K562 (cell line): ENCODE data around the gene CACNA2D2. TPM values are rescaled to one million over a fixed set of nuclear protein-coding genes. Genes with fewer than 3 reads are reported as not detected.

Experiments used
- CREM ChIP-seq: IDR thresholded peaks from 2 replicates; pipeline ENCODE4 v1.6.1; 2014; ENCODE audit warnings: antibody characterized with exemption, low read depth
- MYC ChIP-seq, 2 experiments: fragments of 250-450 bp in 1 of 2; sonication (Bioruptor Pico) in 1 of 2; IDR thresholded peaks; 2 replicates each; pipeline versions ENCODE4 v1.5.1 to v1.6.1; 2012 to 2021; ENCODE audit warnings: low read depth in 2 of 2, borderline replicate concordance in 1 of 2, improper control_type of control experiment in 1 of 2, low read length in 1 of 2, mild to moderate bottlenecking in 1 of 2, moderate library complexity in 1 of 2
- PCBP1 ChIP-seq: fragments of 200-400 bp; formaldehyde crosslinking; IDR thresholded peaks from 2 replicates; pipeline ENCODE4 v1.6.1; 2018; ENCODE audit warnings: mild to moderate bottlenecking, low read depth, low read length; ENCODE audit not compliant: poor library complexity, severe bottlenecking
- RBM25 ChIP-seq: fragments of 200-400 bp; formaldehyde crosslinking; IDR thresholded peaks from 2 replicates; pipeline ENCODE4 v1.6.1; 2018; ENCODE audit warnings: low read length, low read depth, moderate library complexity; ENCODE audit not compliant: severe bottlenecking
- TCF3 ChIP-seq: sonication (generic); formaldehyde crosslinking; IDR thresholded peaks from 2 replicates; pipeline ENCODE4 v1.4.0; 2020; ENCODE audit warnings: mild to moderate bottlenecking, missing genetic modification reagents
- WHSC1 ChIP-seq: IDR thresholded peaks from one replicate; pipeline ENCODE4 v1.6.1; 2012; ENCODE audit warnings: low read length, control low read depth, inconsistent platforms
- ZNF41 ChIP-seq: fragments of 250-450 bp; sonication (Bioruptor Pico); conservative IDR thresholded peaks from 2 replicates; pipeline ENCODE4 v1.4.0; 2020; ENCODE audit warnings: mild to moderate bottlenecking
- polyA plus RNA-seq, 8 experiments: library from polyadenylated mRNA; depleted of rRNA in 4 of 8; stranded (reverse) in 5 of 8; unstranded in 3 of 8; fragments of >200 nt; fragmentation: Nextera tagmentation in 2 of 8; fragmentation: Illumina TruSeq in 1 of 8; extraction: Ambion mirVana in 2 of 8; extraction: Trizol in 1 of 8; gene quantifications; 2 replicates each; pipeline versions ENCODE4 v1.2.1 to v1.2.3, GENCODE V29; 2011 to 2014; ENCODE audit warnings: inconsistent platforms in 1 of 8, missing spikeins in 1 of 8
- total RNA-seq, 7 experiments: library from RNA; depleted of rRNA in 6 of 7; stranded (reverse); fragments of >200 nt in 6 of 7; fragmentation: Illumina TruSeq in 2 of 7; extraction: Trizol in 2 of 7; gene quantifications; 2 replicates each; pipeline versions ENCODE4 v1.2.1 to v1.2.3, GENCODE V29; 2011 to 2021; ENCODE audit warnings: low replicate concordance in 1 of 7
- TF ChIP-seq, protein P1 (sequence below): fragments of 450-650 bp; IDR thresholded peaks from 2 replicates; pipeline ENCODE4 v1.6.1; 2016; ENCODE audit warnings: mild to moderate bottlenecking, moderate library complexity
- TF ChIP-seq, protein P2 (sequence below): sonication (generic); formaldehyde crosslinking; IDR thresholded peaks from 2 replicates; pipeline ENCODE4 v1.8.1; 2023; ENCODE audit warnings: mild to moderate bottlenecking, missing genetic modification reagents
- TF ChIP-seq, protein P3 (sequence below): fragments of 250-450 bp; sonication (Bioruptor Pico); IDR thresholded peaks from 2 replicates; pipeline ENCODE4 v1.9.0; 2021; ENCODE audit warnings: mild to moderate bottlenecking, inconsistent platforms

The CACNA2D2 gene
- total and polyA plus RNA-seq, 9 of the 15 experiments (the other 6 are each of a cell fraction or from before 2014, with no cell fraction given): 0.11 to 0.58 (median 0.36) TPM; not detected in 2

DNA sequence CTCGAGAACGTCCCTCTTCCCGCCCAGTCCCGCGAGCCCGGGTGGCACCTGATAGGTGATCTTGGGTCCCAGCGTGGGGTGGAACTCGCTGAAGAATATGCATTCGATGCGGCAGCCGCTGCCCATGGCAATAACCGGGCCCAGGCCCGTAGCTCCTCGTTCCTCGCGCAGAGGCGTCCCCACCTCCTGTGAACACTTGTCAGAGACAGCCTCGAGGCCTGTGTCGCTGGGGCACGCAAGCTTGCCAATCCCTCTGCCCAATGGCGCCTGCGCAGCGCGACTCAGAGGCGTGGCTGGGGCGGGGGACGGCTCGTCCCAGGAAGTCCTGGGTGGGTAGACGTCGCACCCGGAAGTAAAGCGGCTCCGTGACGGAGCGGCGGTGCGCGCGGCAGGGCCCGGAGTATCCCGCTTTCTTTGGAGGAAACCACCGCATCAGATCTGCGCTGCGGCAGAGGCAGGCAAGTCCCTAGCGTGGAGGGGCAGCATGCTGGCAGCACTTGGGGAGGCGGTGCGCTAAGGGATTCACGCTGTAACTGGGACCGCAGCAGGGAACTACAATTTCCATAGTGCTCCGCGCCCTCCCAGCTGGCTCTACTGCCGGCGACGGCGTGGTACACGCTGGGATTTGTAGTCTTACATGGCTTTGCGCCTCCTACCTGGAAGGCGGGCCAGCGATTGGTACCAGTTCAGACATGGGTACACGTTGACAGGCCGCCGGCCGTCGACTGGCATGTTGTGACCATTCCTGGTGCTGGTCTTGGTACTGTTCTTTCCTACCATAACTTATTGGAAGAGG lies 152.7 kb downstream of the CACNA2D2 start, which contains the start of the genes CYB561D2 and NPRL2 (continued):
- TF ChIP-seq, protein P1, sequence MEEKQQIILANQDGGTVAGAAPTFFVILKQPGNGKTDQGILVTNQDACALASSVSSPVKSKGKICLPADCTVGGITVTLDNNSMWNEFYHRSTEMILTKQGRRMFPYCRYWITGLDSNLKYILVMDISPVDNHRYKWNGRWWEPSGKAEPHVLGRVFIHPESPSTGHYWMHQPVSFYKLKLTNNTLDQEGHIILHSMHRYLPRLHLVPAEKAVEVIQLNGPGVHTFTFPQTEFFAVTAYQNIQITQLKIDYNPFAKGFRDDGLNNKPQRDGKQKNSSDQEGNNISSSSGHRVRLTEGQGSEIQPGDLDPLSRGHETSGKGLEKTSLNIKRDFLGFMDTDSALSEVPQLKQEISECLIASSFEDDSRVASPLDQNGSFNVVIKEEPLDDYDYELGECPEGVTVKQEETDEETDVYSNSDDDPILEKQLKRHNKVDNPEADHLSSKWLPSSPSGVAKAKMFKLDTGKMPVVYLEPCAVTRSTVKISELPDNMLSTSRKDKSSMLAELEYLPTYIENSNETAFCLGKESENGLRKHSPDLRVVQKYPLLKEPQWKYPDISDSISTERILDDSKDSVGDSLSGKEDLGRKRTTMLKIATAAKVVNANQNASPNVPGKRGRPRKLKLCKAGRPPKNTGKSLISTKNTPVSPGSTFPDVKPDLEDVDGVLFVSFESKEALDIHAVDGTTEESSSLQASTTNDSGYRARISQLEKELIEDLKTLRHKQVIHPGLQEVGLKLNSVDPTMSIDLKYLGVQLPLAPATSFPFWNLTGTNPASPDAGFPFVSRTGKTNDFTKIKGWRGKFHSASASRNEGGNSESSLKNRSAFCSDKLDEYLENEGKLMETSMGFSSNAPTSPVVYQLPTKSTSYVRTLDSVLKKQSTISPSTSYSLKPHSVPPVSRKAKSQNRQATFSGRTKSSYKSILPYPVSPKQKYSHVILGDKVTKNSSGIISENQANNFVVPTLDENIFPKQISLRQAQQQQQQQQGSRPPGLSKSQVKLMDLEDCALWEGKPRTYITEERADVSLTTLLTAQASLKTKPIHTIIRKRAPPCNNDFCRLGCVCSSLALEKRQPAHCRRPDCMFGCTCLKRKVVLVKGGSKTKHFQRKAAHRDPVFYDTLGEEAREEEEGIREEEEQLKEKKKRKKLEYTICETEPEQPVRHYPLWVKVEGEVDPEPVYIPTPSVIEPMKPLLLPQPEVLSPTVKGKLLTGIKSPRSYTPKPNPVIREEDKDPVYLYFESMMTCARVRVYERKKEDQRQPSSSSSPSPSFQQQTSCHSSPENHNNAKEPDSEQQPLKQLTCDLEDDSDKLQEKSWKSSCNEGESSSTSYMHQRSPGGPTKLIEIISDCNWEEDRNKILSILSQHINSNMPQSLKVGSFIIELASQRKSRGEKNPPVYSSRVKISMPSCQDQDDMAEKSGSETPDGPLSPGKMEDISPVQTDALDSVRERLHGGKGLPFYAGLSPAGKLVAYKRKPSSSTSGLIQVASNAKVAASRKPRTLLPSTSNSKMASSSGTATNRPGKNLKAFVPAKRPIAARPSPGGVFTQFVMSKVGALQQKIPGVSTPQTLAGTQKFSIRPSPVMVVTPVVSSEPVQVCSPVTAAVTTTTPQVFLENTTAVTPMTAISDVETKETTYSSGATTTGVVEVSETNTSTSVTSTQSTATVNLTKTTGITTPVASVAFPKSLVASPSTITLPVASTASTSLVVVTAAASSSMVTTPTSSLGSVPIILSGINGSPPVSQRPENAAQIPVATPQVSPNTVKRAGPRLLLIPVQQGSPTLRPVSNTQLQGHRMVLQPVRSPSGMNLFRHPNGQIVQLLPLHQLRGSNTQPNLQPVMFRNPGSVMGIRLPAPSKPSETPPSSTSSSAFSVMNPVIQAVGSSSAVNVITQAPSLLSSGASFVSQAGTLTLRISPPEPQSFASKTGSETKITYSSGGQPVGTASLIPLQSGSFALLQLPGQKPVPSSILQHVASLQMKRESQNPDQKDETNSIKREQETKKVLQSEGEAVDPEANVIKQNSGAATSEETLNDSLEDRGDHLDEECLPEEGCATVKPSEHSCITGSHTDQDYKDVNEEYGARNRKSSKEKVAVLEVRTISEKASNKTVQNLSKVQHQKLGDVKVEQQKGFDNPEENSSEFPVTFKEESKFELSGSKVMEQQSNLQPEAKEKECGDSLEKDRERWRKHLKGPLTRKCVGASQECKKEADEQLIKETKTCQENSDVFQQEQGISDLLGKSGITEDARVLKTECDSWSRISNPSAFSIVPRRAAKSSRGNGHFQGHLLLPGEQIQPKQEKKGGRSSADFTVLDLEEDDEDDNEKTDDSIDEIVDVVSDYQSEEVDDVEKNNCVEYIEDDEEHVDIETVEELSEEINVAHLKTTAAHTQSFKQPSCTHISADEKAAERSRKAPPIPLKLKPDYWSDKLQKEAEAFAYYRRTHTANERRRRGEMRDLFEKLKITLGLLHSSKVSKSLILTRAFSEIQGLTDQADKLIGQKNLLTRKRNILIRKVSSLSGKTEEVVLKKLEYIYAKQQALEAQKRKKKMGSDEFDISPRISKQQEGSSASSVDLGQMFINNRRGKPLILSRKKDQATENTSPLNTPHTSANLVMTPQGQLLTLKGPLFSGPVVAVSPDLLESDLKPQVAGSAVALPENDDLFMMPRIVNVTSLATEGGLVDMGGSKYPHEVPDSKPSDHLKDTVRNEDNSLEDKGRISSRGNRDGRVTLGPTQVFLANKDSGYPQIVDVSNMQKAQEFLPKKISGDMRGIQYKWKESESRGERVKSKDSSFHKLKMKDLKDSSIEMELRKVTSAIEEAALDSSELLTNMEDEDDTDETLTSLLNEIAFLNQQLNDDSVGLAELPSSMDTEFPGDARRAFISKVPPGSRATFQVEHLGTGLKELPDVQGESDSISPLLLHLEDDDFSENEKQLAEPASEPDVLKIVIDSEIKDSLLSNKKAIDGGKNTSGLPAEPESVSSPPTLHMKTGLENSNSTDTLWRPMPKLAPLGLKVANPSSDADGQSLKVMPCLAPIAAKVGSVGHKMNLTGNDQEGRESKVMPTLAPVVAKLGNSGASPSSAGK: peak; percentile 94
- TF ChIP-seq CREM (peak; percentile 94), ZNF41 (CRISPR knock-in tag) (no peak), TCF3 (CRISPR knock-in tag) (0 out of 2 replicates have a peak, but pooled peaks have one; percentile 12), MYC (IDR thresholded peaks at IDR 0.05; ENCODE audit: low read depth, low read length) (peak; percentile 48; the same call in 1 of the 2 replicates), MYC (CRISPR knock-in tag; IDR thresholded peaks at IDR 0.05; ENCODE audit: borderline replicate concordance, low read depth) (no peak; the same call in 1 of the 2 replicates), WHSC1 (no peak), RBM25 (no peak), PCBP1 (peak; percentile 31)
- TF ChIP-seq, protein P2, sequence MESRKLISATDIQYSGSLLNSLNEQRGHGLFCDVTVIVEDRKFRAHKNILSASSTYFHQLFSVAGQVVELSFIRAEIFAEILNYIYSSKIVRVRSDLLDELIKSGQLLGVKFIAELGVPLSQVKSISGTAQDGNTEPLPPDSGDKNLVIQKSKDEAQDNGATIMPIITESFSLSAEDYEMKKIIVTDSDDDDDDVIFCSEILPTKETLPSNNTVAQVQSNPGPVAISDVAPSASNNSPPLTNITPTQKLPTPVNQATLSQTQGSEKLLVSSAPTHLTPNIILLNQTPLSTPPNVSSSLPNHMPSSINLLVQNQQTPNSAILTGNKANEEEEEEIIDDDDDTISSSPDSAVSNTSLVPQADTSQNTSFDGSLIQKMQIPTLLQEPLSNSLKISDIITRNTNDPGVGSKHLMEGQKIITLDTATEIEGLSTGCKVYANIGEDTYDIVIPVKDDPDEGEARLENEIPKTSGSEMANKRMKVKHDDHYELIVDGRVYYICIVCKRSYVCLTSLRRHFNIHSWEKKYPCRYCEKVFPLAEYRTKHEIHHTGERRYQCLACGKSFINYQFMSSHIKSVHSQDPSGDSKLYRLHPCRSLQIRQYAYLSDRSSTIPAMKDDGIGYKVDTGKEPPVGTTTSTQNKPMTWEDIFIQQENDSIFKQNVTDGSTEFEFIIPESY (CRISPR knock-in tag): no peak
- TF ChIP-seq, protein P3, sequence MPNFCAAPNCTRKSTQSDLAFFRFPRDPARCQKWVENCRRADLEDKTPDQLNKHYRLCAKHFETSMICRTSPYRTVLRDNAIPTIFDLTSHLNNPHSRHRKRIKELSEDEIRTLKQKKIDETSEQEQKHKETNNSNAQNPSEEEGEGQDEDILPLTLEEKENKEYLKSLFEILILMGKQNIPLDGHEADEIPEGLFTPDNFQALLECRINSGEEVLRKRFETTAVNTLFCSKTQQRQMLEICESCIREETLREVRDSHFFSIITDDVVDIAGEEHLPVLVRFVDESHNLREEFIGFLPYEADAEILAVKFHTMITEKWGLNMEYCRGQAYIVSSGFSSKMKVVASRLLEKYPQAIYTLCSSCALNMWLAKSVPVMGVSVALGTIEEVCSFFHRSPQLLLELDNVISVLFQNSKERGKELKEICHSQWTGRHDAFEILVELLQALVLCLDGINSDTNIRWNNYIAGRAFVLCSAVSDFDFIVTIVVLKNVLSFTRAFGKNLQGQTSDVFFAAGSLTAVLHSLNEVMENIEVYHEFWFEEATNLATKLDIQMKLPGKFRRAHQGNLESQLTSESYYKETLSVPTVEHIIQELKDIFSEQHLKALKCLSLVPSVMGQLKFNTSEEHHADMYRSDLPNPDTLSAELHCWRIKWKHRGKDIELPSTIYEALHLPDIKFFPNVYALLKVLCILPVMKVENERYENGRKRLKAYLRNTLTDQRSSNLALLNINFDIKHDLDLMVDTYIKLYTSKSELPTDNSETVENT: no peak
